Sigmoid colon (tissue), 7 donors: ENCODE results near the gene SMAD6. TPM values are rescaled to one million over a fixed set of nuclear protein-coding genes. Genes with fewer than 3 reads are reported as not detected.
A peak's percentile ranks its signal among the peaks of the same experiment; 100 is the strongest.

Experiments used
- DNase-seq: peaks from one replicate; pipeline ENCODE4 v3.0.0-alpha.2; 2019
- H3K27ac ChIP-seq, 4 donors: fragments of 200-600 bp; sonication (generic); one replicate each; pipeline ENCODE4 v1.5.1; 2016 to 2019; ENCODE audit warnings: mild to moderate bottlenecking in 1 of 4
- H3K27me3 ChIP-seq, 3 donors: fragments of 200-600 bp; sonication (generic); one replicate each; pipeline ENCODE4 v1.5.1; 2019; ENCODE audit warnings: mild to moderate bottlenecking in 1 of 3
- H3K36me3 ChIP-seq, 4 donors: fragments of 200-600 bp; sonication (generic); one replicate each; pipeline ENCODE4 v1.5.1; 2016 to 2019
- H3K4me1 ChIP-seq, 4 donors: fragments of 200-600 bp; sonication (generic); one replicate each; pipeline ENCODE4 v1.5.1; 2017 to 2019
- H3K4me3 ChIP-seq, 4 donors: fragments of 200-600 bp; sonication (generic); one replicate each; pipeline ENCODE4 v1.5.1; 2017 to 2019; ENCODE audit warnings: mild to moderate bottlenecking in 2 of 4, moderate library complexity in 1 of 4
- H3K9me3 ChIP-seq, 4 donors: fragments of 200-600 bp in 3 of 4; sonication (generic) in 3 of 4; one replicate each; pipeline versions ENCODE4 v1.5.1 to v1.6.1; 2013 to 2019
- CTCF ChIP-seq, 4 experiments: fragments of 450-650 bp in 3 of 4; fragments of 200-600 bp in 1 of 4; IDR thresholded peaks; one replicate each; pipeline ENCODE4 v1.5.1; 2016 to 2019; ENCODE audit warnings: antibody characterized with exemption in 4 of 4, mild to moderate bottlenecking in 3 of 4, moderate library complexity in 2 of 4
- EP300 ChIP-seq, 4 donors: sonication (generic); formaldehyde crosslinking; IDR thresholded peaks; one replicate each; pipeline ENCODE4 v1.6.1; 2017; ENCODE audit warnings: antibody characterized with exemption in 4 of 4
- POLR2A ChIP-seq, 2 donors: fragments of 450-650 bp; IDR thresholded peaks; one replicate each; pipeline ENCODE4 v1.6.1; 2016; ENCODE audit warnings: antibody characterized with exemption in 2 of 2, mild to moderate bottlenecking in 2 of 2, moderate library complexity in 2 of 2
- POLR2AphosphoS5 ChIP-seq, 4 donors: sonication (generic); formaldehyde crosslinking; IDR thresholded peaks; one replicate each; pipeline ENCODE4 v1.6.1; 2017; ENCODE audit warnings: antibody characterized with exemption in 4 of 4
- WGBS, 2 donors: extraction: QIAGEN DNeasy Blood & Tissue Kit; methylation state at CpG; one replicate each; pipeline ENCODE4 v1.1.7; 2013; 5-methylcytosine and 5-hydroxymethylcytosine counted together
- intact Hi-C: fragments of 100-400 bp; cut with DNase I; formaldehyde crosslinking; loops from one replicate; pipeline ENCODE4 v1.15.1; 2023
- polyA plus RNA-seq, 3 donors: library from polyadenylated mRNA; stranded (reverse); fragments of 200-250 nt; gene quantifications; one replicate each; pipeline ENCODE4 v1.2.3, GENCODE V29; 2013
- total RNA-seq, 4 donors: library from RNA; depleted of rRNA; stranded (reverse); fragments of >200 nt; gene quantifications; one replicate each; pipeline ENCODE4 v1.1.0, GENCODE V29; 2016
- donor health status: healthy with polysubstance abuse.
- donor health status: Bipolar disorder and iron deficiency.
- donor health status: healthy.

The SMAD6 gene
- total and polyA plus RNA-seq, 7 donors, result 1.8 to 9.2 (median 5.7) TPM

- Histone ChIP-seq H3K4me3 (peak overlapping the region in 2 of 4 donors; percentile 11 to 17), H3K4me1 (peaks cover 0 to 70% (median 65%) of the 10 kb centered on the region in 4 donors), H3K36me3 (no peaks in the 10 kb centered on the region), H3K27ac (peak overlapping the region; percentile 77 to 87 (median 82)), H3K9me3 (no peaks in the 10 kb centered on the region), H3K27me3 (no peaks in the 10 kb centered on the region)
- WGBS, 2 donors, result 64 to 83% methylated on average over 6 of the region's 6 CpGs
- TF ChIP-seq CTCF (IDR thresholded peaks at IDR 0.05) (no peak), EP300 (IDR thresholded peaks at IDR 0.05) (no peak), POLR2A (IDR thresholded peaks at IDR 0.05) (no peak), POLR2AphosphoS5 (IDR thresholded peaks at IDR 0.05) (no peak)
- intact Hi-C loops, result no loop called here
- DNase-seq, result no peak
Observed at GRCh38 chr15:66706840-66707239, 4.8 kb downstream of the SMAD6 start.

- H3K27me3 ChIP-seq, result no peaks in the 10 kb centered on the region
Observed at GRCh38 chr15:66707310-66708082, 5.5 kb downstream of the SMAD6 start.

GRCh38 chr15:66708389-66708788 lies 6.4 kb downstream of the SMAD6 start:
- Histone ChIP-seq H3K27me3 (no peaks in the 10 kb centered on the region), H3K4me3 (no peak overlapping the region), H3K36me3 (no peaks in the 10 kb centered on the region), H3K27ac (peak overlapping the region in 3 of 4 donors; percentile 77 to 87 (median 84)), H3K4me1 (peaks cover 0 to 64% (median 60%) of the 10 kb centered on the region in 4 donors), H3K9me3 (no peaks in the 10 kb centered on the region)
- no peak for DNase-seq
- 96 to 97% methylated on average over 7 of the region's 7 CpGs for WGBS, 2 donors
- intact Hi-C loops, result no loop called here
- TF ChIP-seq POLR2AphosphoS5 (IDR thresholded peaks at IDR 0.05) (no peak), POLR2A (IDR thresholded peaks at IDR 0.05) (no peak), CTCF (IDR thresholded peaks at IDR 0.05) (no peak), EP300 (IDR thresholded peaks at IDR 0.05) (no peak)

More at GRCh38 chr15:66707310-66708082, 5.5 kb downstream of the SMAD6 start:
- Histone ChIP-seq H3K27ac (peak overlapping the region; percentile 77 to 87 (median 82)), H3K4me3 (peak overlapping the region in 1 of 4 donors; percentile 7), H3K9me3 (no peaks in the 10 kb centered on the region), H3K36me3 (no peaks in the 10 kb centered on the region), H3K4me1 (peaks cover 0 to 71% (median 65%) of the 10 kb centered on the region in 4 donors)
- DNase-seq, result peak; percentile 75
- intact Hi-C loops, result no loop called here
- TF ChIP-seq EP300 (IDR thresholded peaks at IDR 0.05), result no peak
- peak in 2 of 4 donors; percentile 17 to 46 for TF ChIP-seq POLR2AphosphoS5 (IDR thresholded peaks at IDR 0.05)
- WGBS, 2 donors, result 17 to 55% methylated on average over 16 of the region's 16 CpGs

- Histone ChIP-seq H3K9me3 (no peaks in the 10 kb centered on the region), H3K36me3 (no peaks in the 10 kb centered on the region), H3K4me3 (no peak overlapping the region), H3K27me3 (no peaks in the 10 kb centered on the region), H3K27ac (peak overlapping the region in 1 of 4 donors; percentile 69), H3K4me1 (peaks cover 0 to 66% (median 55%) of the 10 kb centered on the region in 4 donors)
- 96 to 98% methylated on average over 5 of the region's 5 CpGs for WGBS, 2 donors
- intact Hi-C loops, result no loop called here
- no peak for TF ChIP-seq POLR2AphosphoS5 (IDR thresholded peaks at IDR 0.05)
- TF ChIP-seq CTCF (IDR thresholded peaks at IDR 0.05), result no peak
- no peak for TF ChIP-seq POLR2A (IDR thresholded peaks at IDR 0.05)
- TF ChIP-seq EP300 (IDR thresholded peaks at IDR 0.05), result no peak
- no peak for DNase-seq
Observed at GRCh38 chr15:66709884-66710283, 7.8 kb downstream of the SMAD6 start.

GRCh38 chr15:66711260-66711659 lies 9.2 kb downstream of the SMAD6 start:
- no peaks in the 10 kb centered on the region for H3K27me3 ChIP-seq
- peak overlapping the region; percentile 6 to 69 (median 56) for H3K27ac ChIP-seq
- no peaks in the 10 kb centered on the region for H3K9me3 ChIP-seq
- H3K4me3 ChIP-seq, result no peak overlapping the region
- H3K36me3 ChIP-seq, result no peaks in the 10 kb centered on the region
- DNase-seq, result no peak
- H3K4me1 ChIP-seq, result peaks cover 0 to 64% (median 50%) of the 10 kb centered on the region in 4 donors
- WGBS, 2 donors, result 50 to 61% methylated on average over 2 of the region's 2 CpGs
- TF ChIP-seq CTCF (IDR thresholded peaks at IDR 0.05) (no peak), POLR2A (IDR thresholded peaks at IDR 0.05) (no peak)
- intact Hi-C loops, result no loop called here
